Endometrial microvascular endothelial cells (primary cell): ENCODE measurements around the gene OSBPL7. TPM values are rescaled to one million over a fixed set of nuclear protein-coding genes. Genes with fewer than 3 reads are reported as not detected.
"Not testable (repeated sequence)": the region's sequence is repeated elsewhere in the genome, so short reads cannot be mapped to it uniquely, and the experiment has no call there.

Source experiments
- in situ Hi-C: cut with HindIII; loops from 2 replicates; pipeline ENCODE4 v1.10.0; 2017; ENCODE audit warnings: low sequenced_read_pairs, low pct_unique_long_range_greater_than_20kb; ENCODE audit errors: inconsistent ontology term
- total RNA-seq: library from RNA; depleted of rRNA; stranded (reverse); fragments of >200 nt; gene quantifications from one replicate; pipeline ENCODE4 v1.2.3, GENCODE V29; 2015; ENCODE audit errors: inconsistent ontology term

The OSBPL7 gene
- total RNA-seq, 1 donor from 2014 or later, result 13.6 TPM

GRCh38 chr17:47789611-47790561 lies 31.7 kb downstream of the OSBPL7 start:
- in situ Hi-C loops, result no loop called here

GRCh38 chr17:47785538-47786123 lies 36.0 kb downstream of the OSBPL7 start:
- in situ Hi-C loops, result no loop called here

GRCh38 chr17:47781397-47781796 lies 40.2 kb downstream of the OSBPL7 start:
- in situ Hi-C loops, result no loop called here

- in situ Hi-C loops, result no loop called here
These were observed 43.4 kb downstream of the OSBPL7 start for GRCh38 chr17:47778184-47778635.

GRCh38 chr17:47776330-47777197 lies 45.0 kb downstream of the OSBPL7 start:
- in situ Hi-C loops, result no loop called here

GRCh38 chr17:47774987-47775580 lies 46.5 kb downstream of the OSBPL7 start:
- in situ Hi-C loops, result no loop called here

GRCh38 chr17:47774331-47774730 lies 47.3 kb downstream of the OSBPL7 start:
- in situ Hi-C loops, result no loop called here

GRCh38 chr17:47773649-47774048 lies 47.9 kb downstream of the OSBPL7 start:
- in situ Hi-C loops, result not testable (repeated sequence)

- in situ Hi-C loops, result no loop called here
These were observed 57.5 kb downstream of the OSBPL7 start for GRCh38 chr17:47763913-47764582.

- in situ Hi-C loops, result no loop called here
These were observed 58.9 kb downstream of the OSBPL7 start for GRCh38 chr17:47762728-47763127.

GRCh38 chr17:47760409-47761140 lies 61.0 kb downstream of the OSBPL7 start:
- in situ Hi-C loops, result no loop called here

GRCh38 chr17:47757386-47757785 lies 64.2 kb downstream of the OSBPL7 start:
- in situ Hi-C loops, result no loop called here

Other genes with a start within 250 kb of the OSBPL7 start
- 488 TPM for gene KPNB1, start 171.9 kb downstream of the OSBPL7 start, total RNA-seq
- gene TBKBP1, start 127.6 kb downstream of the OSBPL7 start, total RNA-seq, result 39.1 TPM
- gene TBX21, start 88.6 kb downstream of the OSBPL7 start, total RNA-seq, result not detected
- 41.9 TPM for gene MRPL10, start 9.7 kb upstream of the OSBPL7 start, total RNA-seq
- gene LRRC46, start 9.9 kb upstream of the OSBPL7 start, total RNA-seq, result not detected
- gene SCRN2, start 19.5 kb upstream of the OSBPL7 start, total RNA-seq, result 32.3 TPM
- 0.56 TPM for gene SP6, start 29.4 kb upstream of the OSBPL7 start, total RNA-seq
- gene SP2, start 74.4 kb upstream of the OSBPL7 start, total RNA-seq, result 1.4 TPM
- 42.4 TPM for gene PNPO, start 119.8 kb upstream of the OSBPL7 start, total RNA-seq
- gene PRR15L, start 136.1 kb upstream of the OSBPL7 start, total RNA-seq, result not detected
- 60.1 TPM for gene CDK5RAP3, start 149.3 kb upstream of the OSBPL7 start, total RNA-seq
- gene COPZ2, start 216.0 kb upstream of the OSBPL7 start, total RNA-seq, result 18.2 TPM
- 115 TPM for gene NFE2L1, start 226.6 kb upstream of the OSBPL7 start, total RNA-seq